K562 (cell line): ENCODE data around the gene CSNK1G1. TPM values are rescaled to one million over a fixed set of nuclear protein-coding genes. Genes with fewer than 3 reads are reported as not detected.
A peak's percentile ranks its signal among the peaks of the same experiment; 100 is the strongest.

ENCODE experiments used
- ATAC-seq: fragments of 200-7000 bp; cut with Tn5 transposase; 3 replicates; pipeline ENCODE4 v1.9.1; 2020; ENCODE audit warnings: moderate library complexity
- BruUV-seq: library from RNA; stranded (reverse); fragments of 400-500 nt; replicated peaks from 2 replicates; lab custom pipeline; 2021; lab: Mats Ljungman, UMichigan
- CTCF ChIA-PET: fragments of 300-600 bp; formaldehyde crosslinking; extraction: SDS; loops from one replicate; lab custom pipeline; 2021; ENCODE audit warnings: low intra/inter-chr PET ratio; lab: Yijun Ruan, JAX
- POLR2A ChIA-PET: fragments of 300-600, 350-650 bp; sonication (Branson Sonifier 250); formaldehyde crosslinking; extraction: SDS; loops from one replicate; lab custom pipeline; 2021; ENCODE audit warnings: antibody characterized with exemption, inconsistent platforms; lab: Yijun Ruan, JAX
- DNase-seq, 4 experiments: peaks; one replicate each; pipeline versions ENCODE4 v3.0.0 to v3.0.0-alpha.2; 2011 to 2018; ENCODE audit warnings: low spot score in 3 of 4, mixed read lengths in 3 of 4; ENCODE audit errors: extremely low read depth in 1 of 4
- FAIRE-seq: peaks from 2 replicates; lab custom pipeline; 2011; peaks lifted over from hg19 to GRCh38; lab: Jason Lieb, UNC
- H2AFZ ChIP-seq: 2 replicates; pipeline ENCODE4 v1.6.0; 2011; ENCODE audit warnings: low read depth, low read length, control low read depth, inconsistent platforms
- H3K27ac ChIP-seq: fragments of 200-600 bp; 3 replicates; pipeline ENCODE4 v1.8.0; 2011; ENCODE audit warnings: low read depth, mild to moderate bottlenecking, control low read depth, inconsistent platforms, low read length, moderate library complexity, mixed read lengths; ENCODE audit errors: extremely low read depth
- H3K27me3 ChIP-seq, 2 experiments: fragments of 300-600 bp in 1 of 2; 2 replicates in 1 of 2; 3 replicates in 1 of 2; pipeline versions ENCODE4 v1.6.0 to v1.8.0; 2011; ENCODE audit warnings: inconsistent platforms in 2 of 2, low read length in 2 of 2, mild to moderate bottlenecking in 1 of 2, mixed read lengths in 1 of 2, moderate library complexity in 1 of 2; ENCODE audit not compliant: control insufficient read depth in 2 of 2, insufficient read depth in 2 of 2
- H3K36me3 ChIP-seq: fragments of 300-600 bp; 3 replicates; pipeline ENCODE4 v1.8.0; 2011; ENCODE audit warnings: mild to moderate bottlenecking, low read length, inconsistent platforms; ENCODE audit not compliant: control insufficient read depth, insufficient read depth
- H3K4me1 ChIP-seq, 2 experiments: fragments of 200-600 bp in 1 of 2; replicated peaks in 1 of 2; 2 replicates in 1 of 2; 3 replicates in 1 of 2; pipeline versions ENCODE4 v1.5.1 to v1.8.0; 2011; ENCODE audit warnings: inconsistent platforms in 2 of 2, low read length in 2 of 2, mild to moderate bottlenecking in 1 of 2, mixed read lengths in 1 of 2, moderate library complexity in 1 of 2; ENCODE audit not compliant: control insufficient read depth in 2 of 2, insufficient read depth in 2 of 2
- H3K4me2 ChIP-seq: 2 replicates; pipeline ENCODE4 v1.6.1; 2011; ENCODE audit warnings: low read length, control low read depth, inconsistent platforms, mixed read lengths; ENCODE audit not compliant: insufficient read depth
- H3K4me3 ChIP-seq: fragments of 200-600 bp; sonication (generic), shearing (Covaris generic); 2 replicates; pipeline ENCODE4 v1.5.1; 2016; ENCODE audit warnings: control low read depth, inconsistent platforms
- H3K79me2 ChIP-seq: fragments of 200-600 bp; 3 replicates; pipeline ENCODE4 v1.8.0; 2011; ENCODE audit warnings: low read length, inconsistent platforms; ENCODE audit not compliant: control insufficient read depth, insufficient read depth
- H3K9ac ChIP-seq, 2 experiments: 2 replicates each; pipeline versions ENCODE4 v1.6.0 to v1.6.1; 2011; ENCODE audit warnings: low read depth in 2 of 2, low read length in 2 of 2, control low read depth in 1 of 2, inconsistent platforms in 1 of 2, mild to moderate bottlenecking in 1 of 2, mixed read lengths in 1 of 2; ENCODE audit not compliant: insufficient read depth in 1 of 2
- H3K9me1 ChIP-seq: one replicate; pipeline ENCODE4 v1.6.0; 2011; ENCODE audit warnings: inconsistent platforms, mild to moderate bottlenecking, low read length, moderate library complexity; ENCODE audit not compliant: control insufficient read depth, insufficient read depth
- H3K9me3 ChIP-seq: replicated peaks from 2 replicates; pipeline ENCODE4 v1.5.1; 2011; ENCODE audit warnings: low read depth, low read length, inconsistent platforms; ENCODE audit not compliant: control insufficient read depth, insufficient read depth
- H4K20me1 ChIP-seq: replicated peaks from 2 replicates; pipeline ENCODE4 v1.6.1; 2011; ENCODE audit warnings: low read length, inconsistent platforms, mixed read lengths; ENCODE audit not compliant: control insufficient read depth, insufficient read depth
- DDX20 ChIP-seq: fragments of 450-650 bp; IDR thresholded peaks from 2 replicates; pipeline ENCODE4 v1.6.1; 2016; ENCODE audit warnings: missing genetic modification characterization, low read depth, mild to moderate bottlenecking, missing compliant biosample characterization, moderate library complexity
- MTF1 ChIP-seq: fragments of 250-450 bp; sonication (Bioruptor Pico); IDR thresholded peaks from 2 replicates; pipeline ENCODE4 v1.9.0; 2021; ENCODE audit warnings: moderate library complexity, mild to moderate bottlenecking, inconsistent platforms, borderline replicate concordance
- NCOA1 ChIP-seq: fragments of 450-650 bp; IDR thresholded peaks from 2 replicates; pipeline ENCODE4 v1.6.1; 2016; ENCODE audit warnings: low read depth
- SMAD2 ChIP-seq: fragments of 150-350 bp; IDR thresholded peaks from 2 replicates; pipeline ENCODE4 v1.6.1; 2014; ENCODE audit warnings: low read depth, mild to moderate bottlenecking, low read length
- SNRNP70 ChIP-seq: fragments of 200-400 bp; formaldehyde crosslinking; optimal IDR thresholded peaks from 2 replicates; pipeline ENCODE3; 2017; ENCODE audit warnings: low read depth, low read length
- TEAD4 ChIP-seq, 2 experiments: sonication (generic) in 1 of 2; formaldehyde crosslinking in 1 of 2; IDR thresholded peaks; 2 replicates each; pipeline versions ENCODE4 v1.6.1 to v1.8.0; 2012 to 2022; ENCODE audit warnings: borderline replicate concordance in 1 of 2, inconsistent platforms in 1 of 2, low read length in 1 of 2, mild to moderate bottlenecking in 1 of 2, missing genetic modification reagents in 1 of 2
- WGBS: fragments of 100-300 bp; shearing (Covaris generic); methylation state at CpG from one replicate; pipeline ENCODE4 v1.1.6; 2016; ENCODE audit warnings: low coverage, mixed read lengths; ENCODE audit not compliant: insufficient coverage; ENCODE audit errors: missing lambda C conversion rate; 5-methylcytosine and 5-hydroxymethylcytosine counted together
- in situ Hi-C: fragments of 300-500 bp; cut with MboI; formaldehyde crosslinking; loops from 4 replicates; pipeline ENCODE4 v1.15.0; 2018; ENCODE audit warnings: inconsistent platforms, mixed read lengths
- intact Hi-C: fragments of 100-400 bp; cut with micrococcal nuclease; formaldehyde crosslinking; loops from 2 replicates; pipeline ENCODE4 v1.14.2; 2022
- polyA plus RNA-seq, 8 experiments: library from polyadenylated mRNA; depleted of rRNA in 4 of 8; stranded (reverse) in 5 of 8; unstranded in 3 of 8; fragments of >200 nt; fragmentation: Nextera tagmentation in 2 of 8; fragmentation: Illumina TruSeq in 1 of 8; extraction: Ambion mirVana in 2 of 8; extraction: Trizol in 1 of 8; gene quantifications; 2 replicates each; pipeline versions ENCODE4 v1.2.1 to v1.2.3, GENCODE V29; 2011 to 2014; ENCODE audit warnings: inconsistent platforms in 1 of 8, missing spikeins in 1 of 8
- total RNA-seq, 7 experiments: library from RNA; depleted of rRNA in 6 of 7; stranded (reverse); fragments of >200 nt in 6 of 7; fragmentation: Illumina TruSeq in 2 of 7; extraction: Trizol in 2 of 7; gene quantifications; 2 replicates each; pipeline versions ENCODE4 v1.2.1 to v1.2.3, GENCODE V29; 2011 to 2021; ENCODE audit warnings: low replicate concordance in 1 of 7
- TF ChIP-seq, protein P1 (sequence below), 2 experiments: fragments of 450-650 bp in 1 of 2; IDR thresholded peaks; 2 replicates each; pipeline ENCODE4 v1.6.1; 2011 to 2017; ENCODE audit warnings: low read depth in 2 of 2, antibody characterized with exemption in 1 of 2, borderline replicate concordance in 1 of 2, low read length in 1 of 2, mild to moderate bottlenecking in 1 of 2, mixed read lengths in 1 of 2; ENCODE audit not compliant: control insufficient read depth in 1 of 2

The CSNK1G1 gene
- total and polyA plus RNA-seq, 9 of the 15 experiments (the other 6 are each of a cell fraction or from before 2014, with no cell fraction given): 4.5 to 18.5 (median 9.5) TPM

- in situ Hi-C loops (no loop called here), intact Hi-C loops (no loop called here)
- DNase-seq (no peak), FAIRE-seq (no peak)
- no TSS peak for BruUV-seq
- no peak overlapping the region for H3K27ac ChIP-seq
- no peak overlapping the region for H3K9ac ChIP-seq
- POLR2A ChIA-PET: interaction anchor here (0.7 to 5.9 kb wide), 4 partner anchors 9 to 19 kb away, joined by 3 to 34 read pairs (median 4); no protein-coding TSS in a partner anchor
- 84% methylated on average over 4 of the region's 4 CpGs for WGBS
- H3K27me3 ChIP-seq: no peaks in the 10 kb centered on the region
- TF ChIP-seq SMAD2: no peak
- TF ChIP-seq TEAD4 (IDR thresholded peaks at IDR 0.05; ENCODE audit: low read length): no peak
- no peak for TF ChIP-seq TEAD4 (CRISPR knock-in tag; IDR thresholded peaks at IDR 0.05; ENCODE audit: borderline replicate concordance)
- no peak for TF ChIP-seq MTF1 (CRISPR knock-in tag)
- no peak for TF ChIP-seq DDX20
- TF ChIP-seq NCOA1: no peak
- TF ChIP-seq, all 486 proteins: peak for 0
- Histone ChIP-seq H3K9me3 (no peaks in the 10 kb centered on the region), H3K79me2 (no peaks in the 10 kb centered on the region), H3K4me2 (no peak overlapping the region), H4K20me1 (no peaks in the 10 kb centered on the region; the same call in 1 of the 2 replicates), H3K4me1 (peaks cover 0 to 6% of the 10 kb centered on the region in 2 experiments; a peak in 1 of 5 replicates), H2AFZ (no peak overlapping the region), H3K9me1 (no peaks in the 10 kb centered on the region), H3K4me3 (no peak overlapping the region), H3K36me3 (peaks cover 90% of the 10 kb centered on the region)
- no peak for ATAC-seq
- CTCF ChIA-PET: no interaction called here
Measured at GRCh38 chr15:64132217-64132616, 223.8 kb downstream of the CSNK1G1 start.

GRCh38 chr15:64131547-64131946, 224.4 kb downstream of the CSNK1G1 start:
- Histone ChIP-seq H3K79me2 (no peaks in the 10 kb centered on the region), H3K36me3 (peaks cover 90% of the 10 kb centered on the region), H3K4me2 (no peak overlapping the region), H3K4me1 (peaks cover 0 to 4% of the 10 kb centered on the region in 2 experiments; a peak in 1 of 5 replicates), H4K20me1 (no peaks in the 10 kb centered on the region; the same call in 1 of the 2 replicates), H3K27ac (no peak overlapping the region), H3K4me3 (no peak overlapping the region), H3K9me3 (no peaks in the 10 kb centered on the region), H3K27me3 (no peaks in the 10 kb centered on the region), H3K9me1 (no peaks in the 10 kb centered on the region), H3K9ac (no peak overlapping the region), H2AFZ (no peak overlapping the region)
- no TSS peak for BruUV-seq
- CTCF ChIA-PET: no interaction called here
- FAIRE-seq (peak; percentile 48), ATAC-seq (no peak), DNase-seq (no peak)
- intact Hi-C loops: no loop called here
- 94% methylated on average over 7 of the region's 7 CpGs for WGBS
- in situ Hi-C loops: no loop called here
- POLR2A ChIA-PET: interaction anchor here (0.7 to 5.9 kb wide), 5 partner anchors 8 to 564 kb away, joined by 3 to 34 read pairs (median 4); no protein-coding TSS in a partner anchor
- TF ChIP-seq, protein P1, sequence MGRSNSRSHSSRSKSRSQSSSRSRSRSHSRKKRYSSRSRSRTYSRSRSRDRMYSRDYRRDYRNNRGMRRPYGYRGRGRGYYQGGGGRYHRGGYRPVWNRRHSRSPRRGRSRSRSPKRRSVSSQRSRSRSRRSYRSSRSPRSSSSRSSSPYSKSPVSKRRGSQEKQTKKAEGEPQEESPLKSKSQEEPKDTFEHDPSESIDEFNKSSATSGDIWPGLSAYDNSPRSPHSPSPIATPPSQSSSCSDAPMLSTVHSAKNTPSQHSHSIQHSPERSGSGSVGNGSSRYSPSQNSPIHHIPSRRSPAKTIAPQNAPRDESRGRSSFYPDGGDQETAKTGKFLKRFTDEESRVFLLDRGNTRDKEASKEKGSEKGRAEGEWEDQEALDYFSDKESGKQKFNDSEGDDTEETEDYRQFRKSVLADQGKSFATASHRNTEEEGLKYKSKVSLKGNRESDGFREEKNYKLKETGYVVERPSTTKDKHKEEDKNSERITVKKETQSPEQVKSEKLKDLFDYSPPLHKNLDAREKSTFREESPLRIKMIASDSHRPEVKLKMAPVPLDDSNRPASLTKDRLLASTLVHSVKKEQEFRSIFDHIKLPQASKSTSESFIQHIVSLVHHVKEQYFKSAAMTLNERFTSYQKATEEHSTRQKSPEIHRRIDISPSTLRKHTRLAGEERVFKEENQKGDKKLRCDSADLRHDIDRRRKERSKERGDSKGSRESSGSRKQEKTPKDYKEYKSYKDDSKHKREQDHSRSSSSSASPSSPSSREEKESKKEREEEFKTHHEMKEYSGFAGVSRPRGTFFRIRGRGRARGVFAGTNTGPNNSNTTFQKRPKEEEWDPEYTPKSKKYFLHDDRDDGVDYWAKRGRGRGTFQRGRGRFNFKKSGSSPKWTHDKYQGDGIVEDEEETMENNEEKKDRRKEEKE (IDR thresholded peaks at IDR 0.05; ENCODE audit: borderline replicate concordance in 1 of 2, control insufficient read depth in 1 of 2, low read depth in 2 of 2, low read length in 1 of 2): no peak
- no peak for TF ChIP-seq SNRNP70
